Activated CD8-positive, alpha-beta memory T cell treated with anti-CD3 and anti-CD28 coated beads for 4 hours (primary cell): Measurements from ENCODE around the gene PDCL2.
"Not testable (repeated sequence)": the region's sequence is repeated elsewhere in the genome, so short reads cannot be mapped to it uniquely, and the experiment has no call there.

Experiments
- DNase-seq, 2 donors: peaks; one replicate each; pipeline ENCODE4 v3.0.0-alpha.2; 2020; ENCODE audit warnings: low read depth in 2 of 2

The PDCL2 gene, protein sequence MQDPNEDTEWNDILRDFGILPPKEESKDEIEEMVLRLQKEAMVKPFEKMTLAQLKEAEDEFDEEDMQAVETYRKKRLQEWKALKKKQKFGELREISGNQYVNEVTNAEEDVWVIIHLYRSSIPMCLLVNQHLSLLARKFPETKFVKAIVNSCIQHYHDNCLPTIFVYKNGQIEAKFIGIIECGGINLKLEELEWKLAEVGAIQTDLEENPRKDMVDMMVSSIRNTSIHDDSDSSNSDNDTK

GRCh38 chr4:55592014-55592413 is at the start of gene PDCL2:
PDCL2 (minus strand) TSS chr4:55592245; CDS start chr4:55592109, 136 bp downstream.
- DNase-seq, result no peak

DNA sequence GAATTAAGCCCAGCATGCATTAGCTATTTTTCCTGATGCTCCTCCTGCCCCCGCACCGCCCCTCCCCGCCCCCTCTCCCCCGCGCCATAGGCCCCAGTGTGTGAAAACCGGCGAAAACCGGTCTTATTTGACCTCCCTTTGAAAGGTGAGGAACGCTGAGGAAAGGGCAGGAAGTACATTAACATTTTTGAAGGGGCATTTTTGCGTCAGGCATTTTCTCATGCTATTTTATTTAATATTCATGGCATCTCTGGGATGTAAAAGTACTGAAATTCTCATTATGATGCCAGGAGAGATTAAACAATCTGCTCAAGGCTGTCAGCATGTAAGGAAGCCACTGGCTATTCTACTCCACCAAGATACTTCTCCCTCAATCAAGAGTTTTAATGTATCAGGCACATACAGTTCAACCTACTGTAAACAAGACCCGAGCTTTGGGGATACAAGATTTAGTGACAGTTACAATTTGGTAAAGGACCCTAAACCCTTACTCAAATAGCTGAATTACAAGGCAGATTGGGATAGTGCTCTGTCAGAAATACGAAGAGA is 45.3 kb upstream of the PDCL2 start:
- DNase-seq, result no peak

DNA sequence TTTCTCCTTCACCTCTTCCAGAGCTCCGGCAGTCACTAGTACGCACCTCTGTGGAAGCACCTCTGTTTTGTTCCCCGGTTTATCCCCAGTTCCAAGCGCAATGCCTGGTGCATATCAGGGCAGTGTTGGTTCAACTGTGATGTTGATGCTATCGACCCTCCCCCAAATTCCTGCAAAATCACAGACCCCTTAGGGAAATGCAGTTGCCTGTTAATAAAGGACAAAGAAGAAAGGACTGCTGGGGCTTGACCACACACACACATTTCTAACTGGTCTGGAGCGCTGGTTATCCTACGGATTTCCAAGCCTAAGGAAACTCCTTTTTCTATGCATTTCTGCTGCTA is 44.6 kb upstream of the PDCL2 start:
- no peak for DNase-seq

- no peak for DNase-seq
These were observed 44.0 kb upstream of the PDCL2 start, which contains the start of gene NMU for GRCh38 chr4:55635741-55636655. NMU (minus strand) TSS chr4:55636298; CDS start chr4:55636192, 106 bp downstream.

DNA sequence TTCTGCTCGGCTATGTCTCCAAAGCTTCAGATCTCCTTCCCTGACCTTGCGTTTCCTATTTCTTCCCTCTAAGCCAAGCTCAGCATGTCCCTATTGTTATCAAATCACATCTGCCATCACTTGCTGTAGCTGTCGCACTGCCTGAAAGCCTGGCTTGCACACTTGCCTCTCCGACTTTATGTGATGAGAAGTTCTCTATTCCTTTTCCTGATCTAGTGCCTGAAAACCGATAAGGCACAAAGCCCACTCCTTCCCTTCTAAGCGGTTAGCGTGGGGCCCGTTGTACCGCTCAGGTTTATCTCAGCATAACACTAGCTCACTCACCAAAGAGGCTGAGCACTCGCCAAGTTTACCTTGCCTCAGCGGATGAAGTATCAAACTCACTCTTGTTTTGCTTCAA is 43.2 kb upstream of the PDCL2 start:
- DNase-seq, result no peak

DNA sequence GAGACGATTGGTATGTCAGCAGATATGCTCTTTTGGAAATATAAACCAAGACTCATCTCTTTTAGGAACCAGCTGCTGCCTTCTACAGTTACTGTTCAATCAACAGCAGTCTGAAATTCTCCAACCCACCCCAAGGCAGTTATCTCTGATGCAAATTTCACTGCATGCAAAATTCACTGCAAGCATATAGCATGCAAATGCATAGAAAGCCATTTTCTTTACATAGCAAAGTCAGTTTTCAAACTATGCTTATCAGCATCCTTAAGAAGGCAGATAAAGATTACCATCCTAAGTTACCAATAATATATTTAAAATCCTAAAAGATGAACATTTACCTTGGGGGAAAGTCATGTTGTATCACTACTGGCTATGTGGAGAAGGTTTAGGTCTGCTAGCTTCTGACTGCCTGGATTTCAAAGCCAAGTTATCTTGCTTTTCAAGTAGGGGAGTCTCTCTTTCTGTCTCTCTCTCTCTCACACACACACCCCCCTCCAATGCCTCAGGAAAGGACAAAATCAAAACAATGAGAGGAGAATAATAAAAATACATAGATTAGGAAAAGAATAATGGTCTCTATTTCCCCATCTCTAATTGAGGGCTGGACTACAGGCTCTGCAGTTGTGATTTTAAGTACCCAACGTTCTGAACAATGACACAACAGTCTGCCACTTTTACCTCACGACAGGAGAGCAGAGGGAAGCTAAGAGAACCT is 42.5 kb upstream of the PDCL2 start:
- no peak for DNase-seq

DNA sequence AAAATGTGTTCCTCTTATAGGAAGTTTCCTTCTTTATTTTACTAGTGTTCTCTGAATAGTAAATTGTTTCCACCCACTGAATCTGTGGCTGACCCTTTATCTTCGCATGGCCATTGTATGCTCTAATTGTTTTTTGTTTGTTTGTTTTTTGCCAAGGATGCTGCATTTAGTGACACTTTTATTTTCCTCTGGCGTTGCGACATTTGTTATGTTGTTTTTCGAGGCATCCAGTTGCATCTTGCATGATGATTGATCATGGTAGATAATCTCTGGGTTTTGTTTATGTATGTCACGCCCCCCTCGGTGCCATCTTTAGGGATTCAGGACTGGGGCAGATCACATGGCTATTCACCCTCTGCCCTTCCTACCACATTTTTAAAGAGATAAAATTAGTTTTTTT is 41.9 kb upstream of the PDCL2 start:
- no peak for DNase-seq

GRCh38 chr4:55625835-55626234 is 33.8 kb upstream of the PDCL2 start:
- no peak for DNase-seq

- not testable (repeated sequence) for DNase-seq
These were observed 32.0 kb upstream of the PDCL2 start for GRCh38 chr4:55624063-55624462.

DNA sequence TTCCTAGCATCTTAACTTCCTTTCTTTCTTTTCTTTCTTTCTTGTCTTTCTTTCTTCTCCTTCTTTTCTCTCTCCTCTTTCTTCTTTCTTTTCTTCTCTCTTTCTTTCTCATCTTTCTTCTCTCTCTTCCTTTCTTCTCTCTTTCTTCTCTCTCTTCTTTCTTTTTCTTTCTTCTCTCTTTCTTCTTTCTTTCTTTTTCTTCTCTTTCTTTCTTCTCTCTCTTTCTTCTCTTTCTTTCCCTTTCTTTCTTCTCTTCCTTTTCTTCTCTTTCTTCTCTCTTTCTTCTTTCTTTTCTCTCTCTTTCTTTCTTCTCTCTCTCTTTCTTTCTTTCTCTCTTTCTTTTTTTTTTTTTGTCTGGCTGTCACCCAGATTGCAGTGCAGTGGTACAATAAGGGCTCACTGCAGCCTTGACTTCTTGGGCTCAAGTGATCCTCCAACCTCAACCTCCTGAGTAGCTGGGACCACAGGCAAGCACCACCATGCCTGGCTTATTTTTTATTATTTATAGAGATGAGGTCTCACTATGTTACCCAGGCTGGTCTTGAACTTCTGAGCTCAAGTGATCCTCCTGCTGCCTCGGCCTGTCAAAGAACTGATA is 26.6 kb upstream of the PDCL2 start:
- DNase-seq, result no peak

GRCh38 chr4:55617587-55618197 is 25.6 kb upstream of the PDCL2 start:
- DNase-seq, result no peak

GRCh38 chr4:55615008-55615407 is 23.0 kb upstream of the PDCL2 start:
- no peak for DNase-seq

GRCh38 chr4:55613621-55614020 is 21.6 kb upstream of the PDCL2 start:
- DNase-seq, result no peak

DNA sequence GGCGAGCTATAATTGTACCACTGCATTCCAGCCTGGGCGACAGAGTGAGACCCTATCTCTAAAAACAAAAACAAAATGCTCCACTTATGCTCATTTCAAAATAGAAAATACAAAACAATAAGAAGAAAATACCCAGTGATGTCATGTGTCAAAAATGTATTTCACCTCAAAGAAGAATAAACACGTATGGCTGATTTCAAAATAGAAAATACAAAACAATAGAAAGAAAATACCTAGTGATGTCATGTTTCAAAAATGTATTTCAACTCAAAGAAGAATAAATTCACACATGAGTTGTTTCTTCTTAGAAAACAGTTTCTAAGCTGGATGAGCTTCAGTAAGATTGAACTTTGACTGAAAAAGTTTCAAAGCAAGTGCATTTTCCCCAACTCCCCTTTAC is 20.3 kb upstream of the PDCL2 start:
- DNase-seq, result no peak

DNA sequence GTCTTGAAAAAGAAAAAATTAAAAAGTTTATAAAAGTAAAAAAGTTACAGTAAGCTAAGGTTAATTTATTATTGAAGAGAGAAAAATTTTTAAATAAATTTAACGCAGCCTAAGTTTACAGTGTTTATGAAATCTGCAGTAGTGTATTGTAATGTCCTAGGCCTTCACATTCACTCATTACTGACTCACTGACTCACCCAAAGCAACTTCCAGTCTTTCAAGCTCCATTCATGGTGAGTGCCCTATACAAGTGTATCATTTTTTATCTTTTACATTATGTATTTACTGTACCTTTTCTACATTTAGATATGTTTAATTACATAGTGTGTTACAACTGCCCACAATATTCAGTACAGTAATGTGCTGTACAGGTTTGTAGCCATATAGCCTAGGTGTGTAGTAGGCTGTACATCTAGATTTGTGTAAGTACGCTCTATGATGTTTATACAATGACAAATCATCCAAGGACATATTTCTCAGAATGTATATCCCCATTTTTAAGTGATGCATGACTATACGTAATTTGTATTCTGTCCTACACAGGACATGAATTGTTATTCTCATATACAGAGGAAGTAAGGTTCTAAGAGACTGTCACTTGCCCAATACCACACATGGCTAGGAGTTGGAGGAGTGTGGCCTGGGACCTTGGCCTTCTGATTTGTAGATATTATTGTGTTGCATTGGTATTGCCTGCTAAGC is 19.5 kb upstream of the PDCL2 start:
- DNase-seq, result no peak

DNA sequence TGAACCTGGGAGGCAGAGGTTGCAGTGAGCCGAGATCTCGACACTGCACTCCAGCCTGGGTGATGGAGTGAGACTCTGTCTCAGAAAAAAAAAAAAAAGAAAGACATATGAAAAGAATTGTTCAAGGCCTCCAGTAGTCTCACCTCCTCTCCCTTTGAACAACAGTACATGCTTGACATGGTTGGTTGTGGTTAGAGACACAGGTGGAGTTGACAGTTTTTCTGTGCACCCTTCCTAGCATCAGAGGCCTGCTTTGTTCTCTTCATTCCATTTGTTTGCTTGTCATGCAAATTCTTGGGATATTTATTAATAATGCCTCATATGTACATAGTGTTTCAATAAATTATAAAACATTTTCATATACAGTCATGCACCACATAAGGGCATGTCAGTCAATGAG is 18.3 kb upstream of the PDCL2 start:
- DNase-seq, result no peak

GRCh38 chr4:55609393-55609866 is 17.4 kb upstream of the PDCL2 start:
- DNase-seq, result no peak

DNA sequence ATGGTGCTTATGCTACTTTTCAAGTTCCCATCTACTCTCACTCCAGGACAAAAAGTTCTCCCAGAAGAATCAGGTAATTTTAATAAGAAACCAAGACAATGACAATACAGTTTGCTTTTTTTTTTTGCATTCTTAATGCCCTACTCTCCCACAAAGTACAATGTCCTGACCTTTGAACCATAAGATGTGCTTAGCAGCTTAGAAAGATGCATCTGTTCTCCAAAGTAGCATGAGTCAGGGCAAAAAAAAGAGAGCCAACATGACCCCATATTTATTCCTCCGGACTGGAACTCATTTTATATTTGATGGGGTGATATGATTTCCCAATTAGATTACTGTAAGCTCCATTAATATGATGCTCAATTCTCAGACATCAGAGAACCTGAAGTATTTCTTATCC is 16.5 kb upstream of the PDCL2 start:
- no peak for DNase-seq

DNA sequence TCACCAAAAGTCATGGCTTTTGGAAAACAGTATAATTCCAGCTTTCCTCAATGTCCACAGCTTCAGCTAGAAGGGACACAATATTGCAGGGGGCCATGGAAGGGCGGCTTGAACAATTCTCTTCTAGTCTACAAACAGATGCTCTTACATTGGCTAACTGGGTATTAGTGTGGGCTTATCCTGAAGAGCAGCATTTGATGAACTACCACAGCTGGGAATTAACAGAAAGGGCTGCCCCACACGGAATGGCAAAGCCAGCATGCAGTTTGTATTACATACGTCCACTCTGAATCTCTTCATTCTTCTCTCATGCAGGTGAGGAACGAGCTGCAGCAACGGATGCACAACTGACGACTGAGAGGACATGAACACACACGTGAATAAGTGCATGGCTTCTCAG is 13.0 kb upstream of the PDCL2 start:
- no peak for DNase-seq

- DNase-seq, result no peak
These were observed 8.6 kb upstream of the PDCL2 start for GRCh38 chr4:55600640-55601039.

DNA sequence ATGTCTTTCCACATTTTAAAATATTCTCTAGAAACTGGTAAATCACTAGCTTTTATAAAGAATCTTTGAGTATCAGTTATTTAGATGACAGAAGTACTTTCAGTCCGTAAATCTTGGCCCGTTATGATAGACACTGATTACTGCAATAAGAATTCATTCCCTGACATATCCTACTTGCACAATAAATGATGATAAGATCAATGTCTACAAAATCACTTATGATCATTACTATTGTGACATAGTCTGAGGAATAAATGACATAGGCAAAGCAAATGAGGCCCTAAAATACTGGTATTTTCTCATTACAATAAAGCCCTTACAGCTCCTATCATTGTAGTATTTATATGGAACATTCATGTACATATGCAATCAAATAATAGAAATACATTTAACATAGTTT is 6.6 kb upstream of the PDCL2 start:
- DNase-seq, result no peak
